Mucosa of stomach (tissue), 1 donor: Measurements from ENCODE around the gene SPHK2.
A peak's percentile ranks its signal among the peaks of the same experiment; 100 is the strongest.
"Not testable (repeated sequence)": the region's sequence is repeated elsewhere in the genome, so short reads cannot be mapped to it uniquely, and the experiment has no call there.

ENCODE experiments used
- H3K27me3 ChIP-seq: one replicate; pipeline ENCODE4 v1.7.0; 2013; ENCODE audit warnings: mild to moderate bottlenecking, low read length; ENCODE audit not compliant: control insufficient read depth, insufficient read depth
- H3K36me3 ChIP-seq: one replicate; pipeline ENCODE4 v1.7.0; 2013; ENCODE audit warnings: low read length; ENCODE audit not compliant: control insufficient read depth, insufficient read depth
- H3K4me1 ChIP-seq: one replicate; pipeline ENCODE4 v1.7.0; 2013; ENCODE audit warnings: mild to moderate bottlenecking, low read length; ENCODE audit not compliant: control insufficient read depth, insufficient read depth
- H3K4me3 ChIP-seq: one replicate; pipeline ENCODE4 v1.7.0; 2013; ENCODE audit warnings: low read length
- H3K9ac ChIP-seq: one replicate; pipeline ENCODE4 v1.7.0; 2013; ENCODE audit warnings: mild to moderate bottlenecking, low read length, moderate library complexity
- H3K9me3 ChIP-seq: one replicate; pipeline ENCODE4 v1.7.0; 2013; ENCODE audit warnings: mild to moderate bottlenecking, low read length, moderate library complexity; ENCODE audit not compliant: control insufficient read depth
- donor health status: Pancreatic carcinoma.

SPHK2 gene

DNA sequence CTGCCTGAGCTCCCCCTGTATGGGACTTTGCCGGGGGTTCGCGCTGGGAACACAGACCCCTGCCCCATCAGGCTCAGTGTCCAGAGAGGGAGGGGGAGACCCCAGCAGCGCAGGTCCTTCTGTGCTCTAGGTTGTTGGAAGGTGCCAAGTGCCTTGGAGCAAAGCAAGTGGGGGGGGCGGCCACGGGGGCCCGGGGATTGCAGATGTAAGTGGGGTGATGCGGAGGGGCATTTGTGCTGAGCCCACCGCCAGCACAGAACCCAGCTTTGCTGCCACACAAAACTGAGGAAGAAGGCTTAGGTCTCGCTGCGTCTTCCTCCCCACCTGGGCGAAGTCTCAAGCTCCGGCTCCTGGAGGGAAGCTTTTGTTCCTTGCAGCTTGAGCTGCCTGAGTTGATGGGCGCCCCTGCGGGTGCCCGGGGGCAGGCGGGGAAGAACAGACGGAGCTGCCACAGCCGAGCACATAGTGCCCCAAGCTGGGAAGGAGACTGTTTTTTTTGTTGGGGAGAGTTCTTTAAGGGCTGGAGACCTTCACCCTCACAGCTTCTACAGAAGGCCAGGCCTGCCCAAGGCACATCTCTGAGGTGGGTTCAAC is 55.0 kb downstream of the SPHK2 start:
- Histone ChIP-seq H3K4me1 (peaks cover 35% of the 10 kb centered on the region), H3K27me3 (no peaks in the 10 kb centered on the region), H3K4me3 (no peak overlapping the region), H3K9ac (no peak overlapping the region), H3K36me3 (no peaks in the 10 kb centered on the region), H3K9me3 (no peaks in the 10 kb centered on the region)

DNA sequence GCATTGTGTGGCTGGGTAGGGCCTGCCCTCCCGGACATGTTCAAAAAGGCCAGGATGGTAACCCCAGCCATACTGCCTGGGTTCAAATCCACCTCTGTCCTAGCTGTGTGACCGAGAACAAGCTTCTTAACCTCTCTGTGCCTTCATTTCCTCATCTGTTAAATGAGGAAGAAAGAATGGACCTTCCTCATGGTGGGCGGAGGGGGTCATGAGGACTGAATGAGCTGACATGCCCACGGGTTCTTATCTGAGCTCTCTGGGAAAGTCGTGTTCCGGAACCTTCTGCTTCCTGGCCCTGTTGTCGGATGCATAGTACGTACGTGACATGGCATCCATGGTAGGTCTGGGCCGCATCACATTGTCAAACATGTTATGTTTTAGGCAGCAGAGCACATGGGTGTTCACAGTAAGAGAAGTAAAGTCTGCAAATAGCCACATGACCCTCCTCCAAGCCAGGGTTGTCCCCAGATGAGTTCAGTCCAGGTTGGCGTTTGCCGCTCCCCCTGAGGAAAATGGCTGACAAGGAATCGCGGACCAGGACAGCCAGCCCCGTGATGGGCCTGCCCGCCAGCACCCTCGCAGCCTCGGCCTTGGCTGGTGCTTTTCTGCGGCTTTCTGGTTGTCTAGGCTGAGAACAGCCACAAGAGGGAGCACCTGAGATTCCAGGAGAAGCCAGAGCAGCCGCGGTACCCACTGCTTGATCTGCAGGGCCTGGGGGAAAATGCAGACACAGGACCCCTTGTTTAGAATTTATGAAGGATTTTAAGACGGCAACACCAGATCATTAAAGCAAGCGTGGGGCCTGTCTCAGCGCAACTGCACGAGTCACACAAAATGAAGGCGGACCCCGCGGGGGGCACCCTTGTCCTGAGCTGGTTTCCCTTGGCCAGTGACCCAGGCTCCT is 55.9 kb downstream of the SPHK2 start:
- Histone ChIP-seq H3K27me3 (no peaks in the 10 kb centered on the region), H3K4me1 (peaks cover 35% of the 10 kb centered on the region), H3K36me3 (no peaks in the 10 kb centered on the region), H3K9me3 (no peaks in the 10 kb centered on the region), H3K4me3 (no peak overlapping the region), H3K9ac (no peak overlapping the region)

DNA sequence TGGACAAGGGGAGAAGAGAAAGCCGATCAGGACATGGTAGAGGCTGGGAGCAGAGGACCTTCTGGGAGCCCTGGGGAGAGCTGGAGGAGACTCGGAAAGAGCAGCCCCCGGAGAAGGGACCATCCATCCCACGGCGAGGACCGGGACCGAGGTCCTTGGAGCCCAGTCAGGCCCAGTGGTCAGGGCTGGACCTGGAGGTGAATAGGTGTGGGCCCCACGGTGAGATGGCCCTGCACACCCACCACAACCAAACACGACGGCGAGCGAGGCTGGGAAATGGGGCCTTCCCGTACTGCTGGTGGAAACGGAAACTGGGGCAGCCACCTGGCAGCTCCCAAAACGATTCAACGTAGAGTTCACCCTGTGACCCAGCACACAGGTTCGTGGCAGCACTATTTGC is 57.2 kb downstream of the SPHK2 start:
- Histone ChIP-seq H3K36me3 (no peaks in the 10 kb centered on the region), H3K4me3 (no peak overlapping the region), H3K9ac (peak overlapping the region; percentile 35), H3K4me1 (peaks cover 43% of the 10 kb centered on the region), H3K9me3 (no peaks in the 10 kb centered on the region), H3K27me3 (no peaks in the 10 kb centered on the region)

DNA sequence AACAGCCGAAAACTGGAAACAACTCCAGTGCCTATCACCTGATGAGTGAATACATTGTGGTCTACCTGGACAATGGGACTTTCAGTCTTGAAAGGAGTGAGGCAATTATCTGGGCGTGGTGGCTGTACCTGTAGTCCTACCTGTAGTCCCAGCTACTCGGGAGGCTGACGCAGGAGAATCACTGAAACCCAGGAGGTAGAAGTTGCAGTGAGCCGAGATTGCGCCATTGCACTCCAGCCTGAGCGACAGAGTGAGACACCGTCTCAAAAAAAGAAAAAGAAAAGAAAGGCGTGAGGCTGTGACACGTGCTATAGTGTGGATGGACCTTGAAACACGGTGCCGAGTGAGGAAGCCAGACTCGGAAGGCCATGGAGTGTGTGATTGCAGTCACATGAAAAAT is 57.6 kb downstream of the SPHK2 start:
- no peaks in the 10 kb centered on the region for H3K36me3 ChIP-seq

DNA sequence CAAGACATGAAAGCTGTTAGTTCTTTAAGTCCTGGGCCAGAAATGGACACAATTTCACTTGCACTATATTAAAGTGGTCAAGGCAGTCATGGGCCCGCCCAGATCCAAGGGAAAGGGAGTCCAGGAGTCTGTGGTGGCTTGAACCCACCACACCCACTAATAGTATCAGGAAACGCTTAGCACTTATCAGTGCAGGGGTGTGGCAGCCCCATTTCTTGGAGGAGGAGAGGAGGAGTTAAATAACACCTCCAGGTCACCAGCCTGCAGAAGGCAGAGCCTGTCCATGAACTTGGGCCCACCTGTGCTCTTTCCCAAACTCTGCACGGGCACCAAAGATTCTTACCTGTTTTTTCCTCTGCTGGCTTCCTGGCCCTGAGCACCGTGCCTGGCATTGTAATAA is 58.9 kb downstream of the SPHK2 start:
- H3K36me3 ChIP-seq, result no peaks in the 10 kb centered on the region
- no peak overlapping the region for H3K4me3 ChIP-seq
- H3K9ac ChIP-seq, result peak overlapping the region; percentile 50
- H3K27me3 ChIP-seq, result no peaks in the 10 kb centered on the region
- H3K4me1 ChIP-seq, result peaks cover 49% of the 10 kb centered on the region
- no peaks in the 10 kb centered on the region for H3K9me3 ChIP-seq

More for the DNA sequence above, 57.6 kb downstream of the SPHK2 start:
- peaks cover 47% of the 10 kb centered on the region for H3K4me1 ChIP-seq
- no peaks in the 10 kb centered on the region for H3K9me3 ChIP-seq
- H3K4me3 ChIP-seq, result no peak overlapping the region
- H3K27me3 ChIP-seq, result no peaks in the 10 kb centered on the region
- H3K9ac ChIP-seq, result peak overlapping the region; percentile 35

DNA sequence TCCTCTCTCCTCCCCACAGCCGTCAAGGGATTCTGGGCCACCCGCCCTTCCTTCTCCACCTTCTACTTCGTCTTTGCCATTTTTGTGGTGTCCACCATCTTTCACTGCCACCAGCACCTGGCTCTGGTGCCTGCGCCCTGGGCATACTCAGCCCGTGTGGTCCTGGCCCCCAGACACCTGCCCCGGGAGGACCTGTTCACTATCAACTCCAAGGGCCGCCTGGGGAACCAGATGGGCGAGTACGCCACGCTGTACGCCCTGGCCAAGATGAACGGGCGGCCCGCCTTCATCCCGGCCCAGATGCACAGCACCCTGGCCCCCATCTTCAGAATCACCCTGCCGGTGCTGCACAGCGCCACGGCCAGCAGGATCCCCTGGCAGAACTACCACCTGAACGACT is 60.7 kb downstream of the SPHK2 start:
- not testable (repeated sequence) for H3K4me3 ChIP-seq, H3K9ac ChIP-seq, H3K9me3 ChIP-seq, H3K36me3 ChIP-seq, H3K27me3 ChIP-seq
- H3K4me1 ChIP-seq, result peaks cover 65% of the 10 kb centered on the region
